GM10266 (cell line): ENCODE measurements around the gene F12.

Experiments used
- DNase-seq: peaks from one replicate; pipeline ENCODE4 v3.0.0; 2012; ENCODE audit errors: extremely low spot score
- TF ChIP-seq, protein P1 (sequence below): IDR thresholded peaks from 2 replicates; pipeline ENCODE4 v1.5.1; 2012; ENCODE audit warnings: mild to moderate bottlenecking, low read depth; ENCODE audit not compliant: control insufficient read depth, insufficient read depth; ENCODE audit errors: missing control alignments

F12 gene

DNA sequence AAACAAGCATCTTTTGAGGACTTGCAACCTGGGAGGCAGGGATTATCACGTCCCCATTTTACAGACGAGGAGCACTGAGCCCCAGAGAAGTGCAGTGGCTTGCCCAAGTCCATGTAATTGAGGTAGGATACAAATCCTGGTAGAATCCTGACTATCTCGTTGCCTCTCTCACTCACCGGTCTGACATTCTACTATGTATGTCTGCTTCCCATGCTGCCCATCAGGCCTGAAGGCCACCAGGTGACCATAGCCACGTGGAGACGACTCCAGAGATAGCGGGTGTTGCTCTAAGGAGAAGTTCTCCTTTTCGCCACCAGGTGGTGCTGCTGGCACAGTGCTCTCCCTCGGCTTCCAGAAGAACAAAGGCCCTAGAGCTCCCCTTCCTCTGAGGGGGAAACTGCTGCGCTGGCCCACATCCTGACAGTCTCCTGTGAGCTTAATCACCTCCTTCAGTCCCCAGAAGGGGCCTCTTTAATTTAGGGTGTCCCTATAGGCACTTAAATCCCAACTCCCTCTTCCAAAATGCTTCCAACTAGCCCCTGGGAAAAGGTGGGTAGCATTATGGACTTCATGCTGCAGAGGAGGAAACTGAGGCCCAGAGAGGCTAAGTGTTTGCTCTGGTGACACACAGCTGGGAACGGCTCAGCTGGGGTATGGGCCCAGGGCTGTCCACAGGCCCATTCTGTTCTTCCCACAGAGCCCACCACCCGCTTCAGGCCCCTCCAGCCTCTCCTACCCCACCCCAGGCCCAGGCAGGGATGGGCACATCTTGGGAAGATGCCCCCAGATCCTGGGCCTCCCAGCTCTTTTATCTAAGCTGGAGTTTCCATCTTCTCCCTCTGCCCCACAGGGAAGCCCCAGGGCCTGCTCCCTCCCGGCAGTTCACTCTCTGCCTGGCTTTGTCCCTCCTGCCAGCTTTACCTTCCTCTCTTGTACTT is 18.7 kb downstream of the F12 start:
- peak; percentile 93 for DNase-seq
- TF ChIP-seq, protein P1, sequence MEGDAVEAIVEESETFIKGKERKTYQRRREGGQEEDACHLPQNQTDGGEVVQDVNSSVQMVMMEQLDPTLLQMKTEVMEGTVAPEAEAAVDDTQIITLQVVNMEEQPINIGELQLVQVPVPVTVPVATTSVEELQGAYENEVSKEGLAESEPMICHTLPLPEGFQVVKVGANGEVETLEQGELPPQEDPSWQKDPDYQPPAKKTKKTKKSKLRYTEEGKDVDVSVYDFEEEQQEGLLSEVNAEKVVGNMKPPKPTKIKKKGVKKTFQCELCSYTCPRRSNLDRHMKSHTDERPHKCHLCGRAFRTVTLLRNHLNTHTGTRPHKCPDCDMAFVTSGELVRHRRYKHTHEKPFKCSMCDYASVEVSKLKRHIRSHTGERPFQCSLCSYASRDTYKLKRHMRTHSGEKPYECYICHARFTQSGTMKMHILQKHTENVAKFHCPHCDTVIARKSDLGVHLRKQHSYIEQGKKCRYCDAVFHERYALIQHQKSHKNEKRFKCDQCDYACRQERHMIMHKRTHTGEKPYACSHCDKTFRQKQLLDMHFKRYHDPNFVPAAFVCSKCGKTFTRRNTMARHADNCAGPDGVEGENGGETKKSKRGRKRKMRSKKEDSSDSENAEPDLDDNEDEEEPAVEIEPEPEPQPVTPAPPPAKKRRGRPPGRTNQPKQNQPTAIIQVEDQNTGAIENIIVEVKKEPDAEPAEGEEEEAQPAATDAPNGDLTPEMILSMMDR = peak; percentile 92

DNA sequence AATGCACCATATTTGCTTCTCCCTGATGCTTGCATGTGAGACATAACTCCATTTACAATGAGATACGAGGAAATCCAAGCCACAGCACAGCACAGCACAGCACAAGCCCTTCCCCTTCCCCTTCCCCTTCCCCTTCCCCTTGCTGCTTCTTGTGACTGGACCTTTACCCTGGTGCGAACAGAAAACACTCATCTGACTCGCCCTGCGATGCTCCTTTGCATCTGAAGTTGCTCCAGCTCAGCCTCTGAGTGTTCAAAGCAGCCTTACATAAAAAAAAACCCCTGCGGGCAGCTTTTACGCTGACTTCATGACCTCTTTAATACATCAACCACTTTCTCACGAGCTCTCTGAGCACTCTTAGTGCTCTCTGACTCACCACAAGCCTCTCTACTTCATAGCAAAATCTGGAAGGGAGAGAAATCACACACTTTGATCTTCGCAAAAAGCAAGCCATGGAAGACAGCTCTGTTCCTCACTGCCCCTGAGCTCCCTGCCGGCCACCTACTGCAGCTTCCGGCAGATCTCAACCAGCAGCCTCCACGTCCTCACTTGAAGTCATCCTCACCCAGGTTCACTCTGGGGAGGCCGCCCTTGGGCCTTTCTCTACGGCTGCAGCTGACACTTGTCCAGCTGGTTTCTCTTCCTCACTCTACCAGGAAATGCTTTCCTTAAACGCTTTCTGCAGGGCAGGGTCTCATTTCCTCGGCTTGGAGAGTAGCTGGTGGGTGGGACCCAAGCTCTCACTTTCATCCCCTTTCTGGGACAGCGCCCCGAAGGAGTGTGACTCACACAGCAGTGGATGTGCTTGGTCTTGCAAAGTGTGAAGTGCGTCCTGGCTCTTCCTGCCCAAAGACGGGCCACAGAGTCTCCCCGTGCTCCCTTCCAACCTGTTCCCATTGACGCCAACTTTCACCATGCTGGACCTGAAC is 19.9 kb downstream of the F12 start:
- TF ChIP-seq, protein P1 = no peak
- DNase-seq = no peak

DNA sequence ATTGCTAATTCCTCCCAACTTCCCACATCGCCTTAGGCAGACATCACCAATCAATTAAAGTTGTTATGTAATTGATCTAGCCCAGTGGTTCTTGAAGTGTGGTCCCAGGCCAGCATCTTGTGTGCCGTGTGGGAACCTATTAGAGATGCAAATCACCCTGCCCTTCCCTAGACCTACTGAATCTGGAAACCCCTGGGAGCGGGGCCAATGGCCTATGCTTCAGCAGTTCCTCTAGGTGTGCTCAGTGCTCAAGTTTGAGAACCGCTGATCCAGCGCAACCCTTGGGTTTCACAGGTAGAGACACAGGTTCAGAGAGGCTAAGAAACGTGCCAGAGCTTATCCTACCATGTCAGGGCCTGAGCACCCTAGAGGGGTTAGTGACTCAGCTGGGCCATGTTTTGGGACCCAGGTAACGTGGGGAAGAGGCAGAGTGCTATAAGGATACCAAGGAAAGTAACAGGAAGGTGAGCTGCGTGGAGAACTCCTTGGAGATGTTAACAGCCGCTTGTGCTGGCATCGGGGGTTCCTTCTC is 20.8 kb downstream of the F12 start:
- TF ChIP-seq, protein P1 = no peak
- DNase-seq = no peak

DNA sequence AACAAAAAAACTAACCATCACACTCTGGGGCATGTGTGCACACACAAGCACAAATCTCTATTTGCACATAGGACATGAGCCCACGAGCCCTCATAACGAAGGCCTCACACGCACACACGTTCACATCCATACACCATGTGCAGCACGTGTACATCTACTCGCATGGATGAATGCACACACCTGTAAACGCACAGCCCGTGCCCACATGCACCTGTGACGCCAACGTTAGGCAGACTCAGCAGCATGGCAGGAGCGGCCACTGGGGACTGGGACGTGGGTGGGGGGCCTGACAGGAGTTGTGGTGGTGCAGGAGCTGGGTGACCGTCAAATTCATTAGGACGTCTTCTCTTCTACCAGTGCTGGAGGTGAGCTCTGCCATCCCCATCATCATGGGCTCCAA is 22.0 kb downstream of the F12 start:
- TF ChIP-seq, protein P1 = no peak
- no peak for DNase-seq

DNA sequence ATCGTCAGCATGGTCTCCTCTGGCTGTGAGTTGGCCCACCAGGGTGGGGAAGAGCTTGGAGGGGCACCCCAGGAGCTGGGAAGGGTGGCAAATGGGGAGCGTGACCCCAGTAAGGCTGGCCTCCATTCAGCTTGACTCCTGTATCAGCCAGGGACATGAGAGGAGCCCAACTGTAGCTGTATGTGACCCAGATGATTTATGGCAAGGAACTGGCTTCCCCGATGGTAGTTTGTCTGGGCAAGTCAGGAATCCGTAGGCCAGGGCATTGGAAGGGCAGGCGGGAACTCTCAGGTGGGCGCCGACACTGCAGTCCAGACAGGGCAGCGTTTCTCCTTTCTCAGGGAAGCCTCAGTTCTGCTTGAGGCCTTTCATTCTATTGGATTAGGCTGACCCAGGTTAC is 22.8 kb downstream of the F12 start:
- no peak for DNase-seq
- TF ChIP-seq, protein P1 = no peak

DNA sequence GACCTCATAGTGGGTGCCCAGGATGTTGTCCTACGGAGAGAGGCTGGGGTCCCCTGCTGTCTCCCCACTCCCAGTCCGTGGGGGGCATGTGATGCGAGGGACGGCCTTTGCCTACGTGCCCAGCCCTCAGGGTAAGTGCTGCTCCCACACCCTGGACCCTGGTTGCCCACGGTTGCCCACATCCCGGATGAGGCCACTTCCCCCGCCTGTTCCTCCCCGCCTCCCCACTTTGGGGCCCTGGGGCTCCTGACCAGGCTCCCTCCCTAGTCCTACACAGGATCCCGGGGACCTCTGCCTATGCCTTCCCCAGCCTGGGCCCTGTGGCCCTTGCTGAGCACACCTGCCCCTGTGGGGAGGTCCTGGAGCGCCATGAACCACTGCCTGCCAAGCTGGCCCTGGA is 23.6 kb downstream of the F12 start:
- TF ChIP-seq, protein P1 = no peak

More for the DNA sequence above, 23.6 kb downstream of the F12 start:
- no peak for DNase-seq
